ENCODE measurements around the gene RBM12. TPM values are rescaled to one million over a fixed set of nuclear protein-coding genes. Genes with fewer than 3 reads are reported as not detected.

The RBM12 gene
- total and polyA plus RNA-seq, 4 donors: 3.4 to 20.0 (median 15.8) TPM

- Histone ChIP-seq H3K27ac (ENCODE audit: low read depth in 1 of 2, low read length in 2 of 2) (no peak overlapping the region), H3K9me3 (ENCODE audit: control insufficient read depth in 4 of 4, low read length in 3 of 4) (no peaks in the 10 kb centered on the region), H3K4me1 (ENCODE audit: control insufficient read depth in 4 of 4, insufficient read depth in 4 of 4, low read length in 3 of 4) (peaks cover 10 to 29% (median 22%) of the 10 kb centered on the region in 4 donors), H3K36me3 (ENCODE audit: control insufficient read depth in 4 of 4, insufficient read depth in 3 of 4, low read depth in 1 of 4, low read length in 3 of 4) (peaks cover 7 to 14% (median 9%) of the 10 kb centered on the region in 4 donors), H3K27me3 (ENCODE audit: control insufficient read depth in 4 of 4, insufficient read depth in 4 of 4, low read length in 3 of 4) (no peaks in the 10 kb centered on the region), H3K4me3 (ENCODE audit: low read depth in 1 of 3, low read length in 3 of 3) (no peak overlapping the region), H3K9ac (ENCODE audit: low read depth in 1 of 2, low read length in 2 of 2) (no peak overlapping the region)
- TF ChIP-seq JUND (IDR thresholded peaks at IDR 0.05) (no peak), MAX (IDR thresholded peaks at IDR 0.05) (no peak), HNF4A (conservative IDR thresholded peaks at IDR 0.05) (no peak), NR2F2 (IDR thresholded peaks at IDR 0.05) (no peak), RAD21 (IDR thresholded peaks at IDR 0.05) (no peak), YY1 (IDR thresholded peaks at IDR 0.05) (no peak), EGR1 (IDR thresholded peaks at IDR 0.05; ENCODE audit: low read depth in 2 of 2) (no peak), REST (IDR thresholded peaks at IDR 0.05) (no peak), ZBTB33 (IDR thresholded peaks at IDR 0.05) (no peak), CTCF (IDR thresholded peaks at IDR 0.05; ENCODE audit: low read depth, low read length, missing input control) (no peak), GABPA (IDR thresholded peaks at IDR 0.05 in 1 of 2, conservative IDR thresholded peaks at IDR 0.05 in 1 of 2) (no peak), HNF4G (IDR thresholded peaks at IDR 0.05) (no peak)
- 94% methylated on average over 2 of the region's 2 CpGs for WGBS
- no peak for DNase-seq (ENCODE audit: low spot score)
Measured at GRCh38 chr20:35621560-35621946, 43.1 kb downstream of the RBM12 start.

GRCh38 chr20:35620818-35621559 is 43.7 kb downstream of the RBM12 start:
- peaks cover 3 to 9% (median 5%) of the 10 kb centered on the region in 4 donors for H3K36me3 ChIP-seq (ENCODE audit: control insufficient read depth in 4 of 4, insufficient read depth in 3 of 4, low read depth in 1 of 4, low read length in 3 of 4)
- 96% methylated on average over 11 of the region's 11 CpGs for WGBS
- no peak for DNase-seq (ENCODE audit: low spot score)
- H3K27me3 ChIP-seq (ENCODE audit: control insufficient read depth in 4 of 4, insufficient read depth in 4 of 4, low read length in 3 of 4): no peaks in the 10 kb centered on the region
- no peak overlapping the region for H3K27ac ChIP-seq (ENCODE audit: low read depth in 1 of 2, low read length in 2 of 2)
- peaks cover 10 to 30% (median 22%) of the 10 kb centered on the region in 4 donors for H3K4me1 ChIP-seq (ENCODE audit: control insufficient read depth in 4 of 4, insufficient read depth in 4 of 4, low read length in 3 of 4)
- H3K4me3 ChIP-seq (ENCODE audit: low read depth in 1 of 3, low read length in 3 of 3): no peak overlapping the region
- H3K9ac ChIP-seq (ENCODE audit: low read depth in 1 of 2, low read length in 2 of 2): no peak overlapping the region
- H3K9me3 ChIP-seq (ENCODE audit: control insufficient read depth in 4 of 4, low read length in 3 of 4): no peaks in the 10 kb centered on the region
- TF ChIP-seq YY1 (IDR thresholded peaks at IDR 0.05): no peak
- TF ChIP-seq REST (IDR thresholded peaks at IDR 0.05): no peak
- TF ChIP-seq ZBTB33 (IDR thresholded peaks at IDR 0.05): no peak
- no peak for TF ChIP-seq ATF3 (IDR thresholded peaks at IDR 0.05)
- TF ChIP-seq MAX (IDR thresholded peaks at IDR 0.05): no peak
- no peak for TF ChIP-seq TAF1 (conservative IDR thresholded peaks at IDR 0.05)
- no peak for TF ChIP-seq GABPA (IDR thresholded peaks at IDR 0.05 in 1 of 2, conservative IDR thresholded peaks at IDR 0.05 in 1 of 2)
- TF ChIP-seq FOXA1 (IDR thresholded peaks at IDR 0.05): no peak
- TF ChIP-seq JUND (IDR thresholded peaks at IDR 0.05): no peak
- TF ChIP-seq SP1 (IDR thresholded peaks at IDR 0.05): no peak
- TF ChIP-seq RXRA (IDR thresholded peaks at IDR 0.05): no peak

Measured in liver (tissue), 9 donors.